A549 (cell line): ENCODE results near the gene DECR2.
"Not testable (repeated sequence)": the region's sequence is repeated elsewhere in the genome, so short reads cannot be mapped to it uniquely, and the experiment has no call there.

Experiments
- BHLHE40 ChIP-seq: IDR thresholded peaks from 2 replicates; pipeline ENCODE4 v1.6.1; 2012; ENCODE audit warnings: low read depth, low read length, inconsistent platforms
- CTCF ChIP-seq: fragments of >200 bp; sonication (Bioruptor Twin); formaldehyde crosslinking; IDR thresholded peaks from 3 replicates; pipeline ENCODE4 v1.5.1; 2016
- E2F6 ChIP-seq: IDR thresholded peaks from 2 replicates; pipeline ENCODE4 v1.6.1; 2012; ENCODE audit warnings: low read depth, borderline replicate concordance
- EHMT2 ChIP-seq: fragments of 200-600 bp; sonication (generic); IDR thresholded peaks from 2 replicates; pipeline ENCODE4 v1.6.1; 2016; ENCODE audit warnings: antibody characterized with exemption, low read depth, mild to moderate bottlenecking, moderate library complexity
- ESRRA ChIP-seq: fragments of 150-350 bp; IDR thresholded peaks from 2 replicates; pipeline ENCODE4 v1.6.1; 2014; ENCODE audit warnings: mild to moderate bottlenecking, low read length, borderline replicate concordance
- GATA3 ChIP-seq: IDR thresholded peaks from 2 replicates; pipeline ENCODE4 v1.6.1; 2012; ENCODE audit warnings: borderline replicate concordance
- JUNB ChIP-seq: fragments of >200 bp; sonication (Bioruptor Twin); formaldehyde crosslinking; IDR thresholded peaks from 2 replicates; pipeline ENCODE4 v1.6.1; 2016
- MAZ ChIP-seq: fragments of 150-350 bp; IDR thresholded peaks from 2 replicates; pipeline ENCODE4 v1.6.1; 2014; ENCODE audit warnings: antibody characterized with exemption, low read depth, low read length, borderline replicate concordance
- MYC ChIP-seq: IDR thresholded peaks from 2 replicates; pipeline ENCODE4 v1.6.1; 2012; ENCODE audit warnings: mild to moderate bottlenecking, inconsistent platforms, low read length, improper control_type of control experiment, borderline replicate concordance
- PBX3 ChIP-seq: IDR thresholded peaks from 2 replicates; pipeline ENCODE4 v1.6.1; 2012
- PHF8 ChIP-seq: fragments of 200-600 bp; sonication (generic); IDR thresholded peaks from 2 replicates; pipeline ENCODE4 v1.6.1; 2016; ENCODE audit warnings: low read depth, mild to moderate bottlenecking, antibody characterized with exemption, moderate library complexity, borderline replicate concordance
- POLR2A ChIP-seq: IDR thresholded peaks from 2 replicates; pipeline ENCODE4 v1.6.1; 2012; ENCODE audit warnings: mild to moderate bottlenecking, low read length
- POLR2AphosphoS2 ChIP-seq: conservative IDR thresholded peaks from 2 replicates; pipeline ENCODE4 v1.6.1; 2012; ENCODE audit warnings: low read length, improper control_type of control experiment, inconsistent platforms
- REST ChIP-seq: fragments of 200-600 bp; sonication (generic); IDR thresholded peaks from 2 replicates; pipeline ENCODE4 v1.6.1; 2016; ENCODE audit warnings: antibody characterized with exemption, mild to moderate bottlenecking, moderate library complexity

GRCh38 chr16:378113-378820, 23.4 kb upstream of the DECR2 start:
- not testable (repeated sequence) for TF ChIP-seq MYC, JUNB, CTCF, PHF8, EHMT2, POLR2A, MAZ, BHLHE40, E2F6, ESRRA, REST, PBX3, GATA3, POLR2AphosphoS2
